ENCODE results near the gene CRTC1.

- TF ChIP-seq CTCF (IDR thresholded peaks at IDR 0.05; ENCODE audit: borderline replicate concordance, extremely low read depth, low read length, poor library complexity, severe bottlenecking) (no peak), EZH2 (IDR thresholded peaks at IDR 0.05; ENCODE audit: borderline replicate concordance, low read depth, low read length, severe bottlenecking) (no peak)
Measured at GRCh38 chr19:18698321-18699167, 15.1 kb downstream of the CRTC1 start.
